Measurements from ENCODE around the gene DOCK2.

Gene DOCK2

DNA sequence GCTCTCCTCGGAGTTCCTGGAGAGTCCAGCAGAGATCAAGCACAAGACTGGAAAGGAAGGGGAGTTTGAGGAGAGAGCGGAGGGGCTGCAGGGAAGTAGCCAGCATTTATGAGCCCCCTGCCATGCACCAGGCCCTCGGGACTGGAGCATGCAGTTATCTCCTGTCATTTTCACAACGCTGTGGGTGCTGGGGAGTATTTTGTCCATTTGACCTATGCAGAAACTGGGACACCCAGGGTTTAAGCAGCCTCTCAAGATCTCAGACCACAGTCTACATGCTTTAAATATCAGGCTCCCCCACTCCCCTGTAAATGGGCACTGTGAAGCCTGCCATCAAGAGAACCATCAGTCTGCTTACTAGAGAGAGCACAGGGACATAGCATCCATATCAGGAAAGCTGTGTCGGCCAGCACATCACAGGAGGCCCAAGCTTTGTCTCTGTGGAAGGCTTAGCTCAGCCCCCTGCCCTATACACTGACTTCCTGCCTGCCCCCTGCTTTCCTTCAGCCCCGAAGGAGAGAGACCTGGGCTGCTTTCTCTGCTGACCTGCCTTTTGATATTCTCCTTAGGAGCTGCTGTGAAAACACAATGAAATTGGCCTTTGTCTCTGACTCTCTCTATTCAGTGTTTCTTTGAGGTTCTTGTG lies 475.9 kb downstream of the DOCK2 start:
- no peaks in the 10 kb centered on the region for H3K27me3 ChIP-seq (ENCODE audit: control insufficient read depth in 5 of 5, insufficient read depth in 4 of 5, low read length in 5 of 5)

DNA sequence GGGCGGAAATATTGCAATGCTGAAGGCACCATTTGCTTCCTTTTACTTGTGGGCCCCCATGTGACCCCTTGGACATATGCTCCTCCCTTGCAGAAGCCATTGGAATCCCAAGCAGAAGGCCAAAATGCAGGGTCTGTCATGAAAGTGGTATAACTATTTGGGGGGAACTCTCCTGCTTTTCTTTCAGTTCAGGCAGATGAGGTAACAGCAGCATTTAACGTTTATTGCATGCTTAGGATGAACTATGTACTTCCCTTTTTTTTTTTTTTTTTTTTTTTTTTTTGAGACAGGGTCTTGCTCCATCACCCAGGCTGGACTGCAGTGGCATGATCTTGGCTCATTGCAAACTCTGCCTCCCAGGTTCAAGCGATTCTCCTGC lies 476.4 kb downstream of the DOCK2 start:
- H3K9ac ChIP-seq (ENCODE audit: low read length in 5 of 5), result no peak overlapping the region
- H3K4me3 ChIP-seq (ENCODE audit: low read depth in 1 of 5, low read length in 5 of 5), result no peak overlapping the region
- H3K4me1 ChIP-seq (ENCODE audit: control insufficient read depth in 5 of 5, insufficient read depth in 5 of 5, low read length in 5 of 5), result no peaks in the 10 kb centered on the region
- H3K27ac ChIP-seq (ENCODE audit: low read depth, low read length), result no peak overlapping the region
- H3K36me3 ChIP-seq (ENCODE audit: control insufficient read depth in 5 of 5, insufficient read depth in 5 of 5, low read length in 5 of 5), result no peaks in the 10 kb centered on the region
- peaks cover 0 to 4% (median 0%) of the 10 kb centered on the region in 5 donors for H3K9me3 ChIP-seq (ENCODE audit: control insufficient read depth in 5 of 5, low read length in 5 of 5)
- H3K27me3 ChIP-seq (ENCODE audit: control insufficient read depth in 5 of 5, insufficient read depth in 4 of 5, low read length in 5 of 5), result no peaks in the 10 kb centered on the region

More for the DNA sequence above, 475.9 kb downstream of the DOCK2 start:
- peaks cover 0 to 3% (median 0%) of the 10 kb centered on the region in 5 donors for H3K4me1 ChIP-seq (ENCODE audit: control insufficient read depth in 5 of 5, insufficient read depth in 5 of 5, low read length in 5 of 5)
- no peak overlapping the region for H3K27ac ChIP-seq (ENCODE audit: low read depth, low read length)
- no peaks in the 10 kb centered on the region for H3K36me3 ChIP-seq (ENCODE audit: control insufficient read depth in 5 of 5, insufficient read depth in 5 of 5, low read length in 5 of 5)
- no peak overlapping the region for H3K9ac ChIP-seq (ENCODE audit: low read length in 5 of 5)
- H3K9me3 ChIP-seq (ENCODE audit: control insufficient read depth in 5 of 5, low read length in 5 of 5), result peaks cover 0 to 4% (median 0%) of the 10 kb centered on the region in 5 donors
- H3K4me3 ChIP-seq (ENCODE audit: low read depth in 1 of 5, low read length in 5 of 5), result no peak overlapping the region

GRCh38 chr5:170114271-170114670 lies 477.2 kb downstream of the DOCK2 start:
- H3K4me3 ChIP-seq (ENCODE audit: low read depth in 1 of 5, low read length in 5 of 5), result no peak overlapping the region
- peaks cover 0 to 4% (median 0%) of the 10 kb centered on the region in 5 donors for H3K9me3 ChIP-seq (ENCODE audit: control insufficient read depth in 5 of 5, low read length in 5 of 5)
- H3K36me3 ChIP-seq (ENCODE audit: control insufficient read depth in 5 of 5, insufficient read depth in 5 of 5, low read length in 5 of 5), result no peaks in the 10 kb centered on the region
- H3K27me3 ChIP-seq (ENCODE audit: control insufficient read depth in 5 of 5, insufficient read depth in 4 of 5, low read length in 5 of 5), result no peaks in the 10 kb centered on the region
- H3K4me1 ChIP-seq (ENCODE audit: control insufficient read depth in 5 of 5, insufficient read depth in 5 of 5, low read length in 5 of 5), result no peaks in the 10 kb centered on the region
- H3K27ac ChIP-seq (ENCODE audit: low read depth, low read length), result no peak overlapping the region
- no peak overlapping the region for H3K9ac ChIP-seq (ENCODE audit: low read length in 5 of 5)

- Histone ChIP-seq H3K27ac (ENCODE audit: low read depth, low read length) (no peak overlapping the region), H3K4me1 (ENCODE audit: control insufficient read depth in 5 of 5, insufficient read depth in 5 of 5, low read length in 5 of 5) (no peaks in the 10 kb centered on the region), H3K27me3 (ENCODE audit: control insufficient read depth in 5 of 5, insufficient read depth in 4 of 5, low read length in 5 of 5) (no peaks in the 10 kb centered on the region), H3K4me3 (ENCODE audit: low read depth in 1 of 5, low read length in 5 of 5) (no peak overlapping the region), H3K9ac (ENCODE audit: low read length in 5 of 5) (no peak overlapping the region), H3K9me3 (ENCODE audit: control insufficient read depth in 5 of 5, low read length in 5 of 5) (peaks cover 0 to 4% (median 0%) of the 10 kb centered on the region in 5 donors), H3K36me3 (ENCODE audit: control insufficient read depth in 5 of 5, insufficient read depth in 5 of 5, low read length in 5 of 5) (no peaks in the 10 kb centered on the region)
Observed at GRCh38 chr5:170115925-170116324, 478.9 kb downstream of the DOCK2 start.

- peaks cover 0 to 3% (median 0%) of the 10 kb centered on the region in 5 donors for H3K27me3 ChIP-seq (ENCODE audit: control insufficient read depth in 5 of 5, insufficient read depth in 4 of 5, low read length in 5 of 5)
- no peak overlapping the region for H3K4me3 ChIP-seq (ENCODE audit: low read depth in 1 of 5, low read length in 5 of 5)
- H3K9me3 ChIP-seq (ENCODE audit: control insufficient read depth in 5 of 5, low read length in 5 of 5), result peaks cover 0 to 4% (median 0%) of the 10 kb centered on the region in 5 donors
- no peak overlapping the region for H3K27ac ChIP-seq (ENCODE audit: low read depth, low read length)
- H3K36me3 ChIP-seq (ENCODE audit: control insufficient read depth in 5 of 5, insufficient read depth in 5 of 5, low read length in 5 of 5), result no peaks in the 10 kb centered on the region
- H3K4me1 ChIP-seq (ENCODE audit: control insufficient read depth in 5 of 5, insufficient read depth in 5 of 5, low read length in 5 of 5), result no peaks in the 10 kb centered on the region
- H3K9ac ChIP-seq (ENCODE audit: low read length in 5 of 5), result no peak overlapping the region
Observed at GRCh38 chr5:170117736-170118135, 480.7 kb downstream of the DOCK2 start.

DNA sequence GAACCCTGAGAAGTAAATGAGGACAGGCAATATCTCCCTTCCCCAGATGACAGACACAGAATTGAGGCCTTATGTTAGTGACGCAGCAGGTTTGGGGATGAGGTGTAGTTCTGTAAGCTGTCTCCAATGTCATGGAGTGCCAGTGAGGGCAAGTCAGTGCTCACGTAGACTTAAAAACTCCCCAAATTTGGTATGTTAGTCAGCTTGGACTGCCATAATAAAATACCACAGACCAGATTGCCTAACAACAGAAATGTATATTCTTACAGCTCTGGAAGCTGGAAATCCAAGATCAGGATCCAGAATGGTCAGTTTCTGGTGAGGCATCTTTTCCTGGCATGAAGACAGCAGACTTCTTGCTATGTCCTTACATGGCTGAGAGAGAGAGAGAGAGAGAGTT lies 483.5 kb downstream of the DOCK2 start:
- Histone ChIP-seq H3K36me3 (ENCODE audit: control insufficient read depth in 5 of 5, insufficient read depth in 5 of 5, low read length in 5 of 5) (no peaks in the 10 kb centered on the region), H3K27me3 (ENCODE audit: control insufficient read depth in 5 of 5, insufficient read depth in 4 of 5, low read length in 5 of 5) (peaks cover 0 to 3% (median 0%) of the 10 kb centered on the region in 5 donors), H3K4me1 (ENCODE audit: control insufficient read depth in 5 of 5, insufficient read depth in 5 of 5, low read length in 5 of 5) (no peaks in the 10 kb centered on the region), H3K4me3 (ENCODE audit: low read depth in 1 of 5, low read length in 5 of 5) (no peak overlapping the region), H3K9me3 (ENCODE audit: control insufficient read depth in 5 of 5, low read length in 5 of 5) (peaks cover 0 to 12% (median 2%) of the 10 kb centered on the region in 5 donors), H3K9ac (ENCODE audit: low read length in 5 of 5) (no peak overlapping the region), H3K27ac (ENCODE audit: low read depth, low read length) (no peak overlapping the region)

GRCh38 chr5:170121321-170121720 lies 484.2 kb downstream of the DOCK2 start:
- Histone ChIP-seq H3K36me3 (ENCODE audit: control insufficient read depth in 5 of 5, insufficient read depth in 5 of 5, low read length in 5 of 5) (no peaks in the 10 kb centered on the region), H3K27me3 (ENCODE audit: control insufficient read depth in 5 of 5, insufficient read depth in 4 of 5, low read length in 5 of 5) (peaks cover 0 to 3% (median 0%) of the 10 kb centered on the region in 5 donors), H3K27ac (ENCODE audit: low read depth, low read length) (no peak overlapping the region), H3K4me3 (ENCODE audit: low read depth in 1 of 5, low read length in 5 of 5) (no peak overlapping the region), H3K9ac (ENCODE audit: low read length in 5 of 5) (no peak overlapping the region), H3K4me1 (ENCODE audit: control insufficient read depth in 5 of 5, insufficient read depth in 5 of 5, low read length in 5 of 5) (no peaks in the 10 kb centered on the region), H3K9me3 (ENCODE audit: control insufficient read depth in 5 of 5, low read length in 5 of 5) (peaks cover under 1 to 19% (median 8%) of the 10 kb centered on the region in 5 donors)

GRCh38 chr5:170126061-170126460 lies 489.0 kb downstream of the DOCK2 start:
- Histone ChIP-seq H3K27ac (ENCODE audit: low read depth, low read length) (no peak overlapping the region), H3K9ac (ENCODE audit: low read length in 5 of 5) (no peak overlapping the region), H3K4me1 (ENCODE audit: control insufficient read depth in 5 of 5, insufficient read depth in 5 of 5, low read length in 5 of 5) (no peaks in the 10 kb centered on the region), H3K36me3 (ENCODE audit: control insufficient read depth in 5 of 5, insufficient read depth in 5 of 5, low read length in 5 of 5) (no peaks in the 10 kb centered on the region), H3K9me3 (ENCODE audit: control insufficient read depth in 5 of 5, low read length in 5 of 5) (peaks cover 3 to 32% (median 12%) of the 10 kb centered on the region in 5 donors), H3K27me3 (ENCODE audit: control insufficient read depth in 5 of 5, insufficient read depth in 4 of 5, low read length in 5 of 5) (peaks cover 0 to 3% (median 0%) of the 10 kb centered on the region in 5 donors), H3K4me3 (ENCODE audit: low read depth in 1 of 5, low read length in 5 of 5) (no peak overlapping the region)

- Histone ChIP-seq H3K9ac (ENCODE audit: low read length in 5 of 5) (no peak overlapping the region), H3K36me3 (ENCODE audit: control insufficient read depth in 5 of 5, insufficient read depth in 5 of 5, low read length in 5 of 5) (no peaks in the 10 kb centered on the region), H3K27ac (ENCODE audit: low read depth, low read length) (no peak overlapping the region), H3K4me1 (ENCODE audit: control insufficient read depth in 5 of 5, insufficient read depth in 5 of 5, low read length in 5 of 5) (no peaks in the 10 kb centered on the region), H3K9me3 (ENCODE audit: control insufficient read depth in 5 of 5, low read length in 5 of 5) (peaks cover 3 to 36% (median 13%) of the 10 kb centered on the region in 5 donors), H3K27me3 (ENCODE audit: control insufficient read depth in 5 of 5, insufficient read depth in 4 of 5, low read length in 5 of 5) (no peaks in the 10 kb centered on the region), H3K4me3 (ENCODE audit: low read depth in 1 of 5, low read length in 5 of 5) (no peak overlapping the region)
Observed at GRCh38 chr5:170126626-170127025, 489.6 kb downstream of the DOCK2 start.

GRCh38 chr5:170131235-170131634 lies 494.2 kb downstream of the DOCK2 start:
- Histone ChIP-seq H3K4me1 (ENCODE audit: control insufficient read depth in 5 of 5, insufficient read depth in 5 of 5, low read length in 5 of 5) (peaks cover 0 to 9% (median 0%) of the 10 kb centered on the region in 5 donors), H3K27me3 (ENCODE audit: control insufficient read depth in 5 of 5, insufficient read depth in 4 of 5, low read length in 5 of 5) (peaks cover 0 to 3% (median 0%) of the 10 kb centered on the region in 5 donors), H3K27ac (ENCODE audit: low read depth, low read length) (no peak overlapping the region), H3K4me3 (ENCODE audit: low read depth in 1 of 5, low read length in 5 of 5) (no peak overlapping the region), H3K36me3 (ENCODE audit: control insufficient read depth in 5 of 5, insufficient read depth in 5 of 5, low read length in 5 of 5) (no peaks in the 10 kb centered on the region), H3K9ac (ENCODE audit: low read length in 5 of 5) (no peak overlapping the region), H3K9me3 (ENCODE audit: control insufficient read depth in 5 of 5, low read length in 5 of 5) (peaks cover 0 to 21% (median 9%) of the 10 kb centered on the region in 5 donors)

All from subcutaneous abdominal adipose tissue (tissue), 5 donors.